HG02884 (cell line): Measurements from ENCODE around the gene KDM6A.

Experiments used
- ATAC-seq: cut with Tn5 transposase; IDR thresholded peaks from one replicate; pipeline ENCODE4 v1.9.1; 2021; ENCODE audit warnings: mild to moderate bottlenecking, moderate library complexity; ENCODE audit not compliant: unreplicated experiment

The KDM6A gene

GRCh38 chrX:45157647-45158046 lies 284.7 kb downstream of the KDM6A start:
- no peak for ATAC-seq
